Measurements from ENCODE around the gene EIF2B5. TPM values are rescaled to one million over a fixed set of nuclear protein-coding genes. Genes with fewer than 3 reads are reported as not detected.

EIF2B5 gene
- total and polyA plus RNA-seq, 9 of the 15 experiments (the other 6 are each of a cell fraction or from before 2014, with no cell fraction given), result 19.1 to 92.4 (median 74.0) TPM

DNA sequence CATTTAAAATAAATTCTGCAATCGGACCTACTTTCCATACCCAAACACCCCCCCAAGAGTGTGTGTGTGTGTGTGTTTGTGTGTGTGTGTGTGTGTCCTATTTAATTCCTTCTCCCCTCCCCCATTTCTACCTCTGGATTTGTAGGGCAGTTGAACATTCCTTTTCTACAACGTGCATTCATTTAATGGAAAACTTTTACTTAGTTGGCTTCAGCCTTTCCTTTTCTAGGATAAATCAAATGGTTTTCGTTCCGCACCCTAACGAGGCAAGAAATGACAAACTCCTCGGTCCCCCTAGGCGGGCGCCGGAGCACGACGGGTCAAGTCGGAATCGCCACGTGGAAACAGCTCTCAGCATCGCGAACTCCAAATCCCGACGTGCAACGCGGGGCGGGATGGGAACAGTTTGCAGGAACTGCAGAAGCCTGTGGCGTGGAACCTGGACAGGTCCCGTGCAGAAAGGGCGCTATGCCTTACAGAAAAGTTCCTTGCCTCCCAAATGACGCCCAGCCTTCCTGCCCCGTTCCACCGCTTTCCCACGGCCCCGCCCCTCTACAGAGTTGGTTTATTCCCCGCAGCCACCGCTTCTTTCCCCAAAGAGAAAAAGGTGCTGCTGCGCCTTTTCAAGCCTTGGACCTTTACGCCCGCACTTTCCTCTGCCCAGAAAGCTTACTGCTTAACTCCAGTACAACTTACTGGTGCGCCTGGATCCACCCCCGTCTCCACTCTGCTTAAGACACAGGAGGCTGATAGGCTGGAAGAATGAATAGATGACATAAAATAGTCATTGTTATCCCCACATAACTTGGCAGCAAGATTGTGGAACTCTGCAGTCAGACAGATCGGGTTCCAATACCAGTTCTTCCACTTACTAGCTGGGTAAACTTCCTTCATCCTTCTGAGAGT lies 1.1 kb upstream of the EIF2B5 start (continued):
- TF ChIP-seq GTF2E2 (tag; IDR thresholded peaks at IDR 0.05) (peak; percentile 71; the same call in 1 of the 2 replicates), MCM2 (IDR thresholded peaks at IDR 0.05; ENCODE audit: low read depth) (no peak), RBFOX2 (IDR thresholded peaks at IDR 0.05; ENCODE audit: low read depth, low read length) (peak; percentile 82), DMBX1 (CRISPR knock-in tag; IDR thresholded peaks at IDR 0.05; ENCODE audit: borderline replicate concordance) (peak; percentile 49; the same call in 1 of the 2 replicates), TEAD1 (CRISPR knock-in tag; IDR thresholded peaks at IDR 0.05) (peak in 1 of 2 experiments; percentile 75; a peak in 1 of 4 replicates), XRCC4 (IDR thresholded peaks at IDR 0.05; ENCODE audit: extremely low read depth, insufficient read depth, insufficient read length) (no peak), POLR2AphosphoS5 (IDR thresholded peaks at IDR 0.05; ENCODE audit: control insufficient read depth, insufficient read depth, low read depth, low read length) (peak; percentile 41; the same call in 1 of the 2 replicates), JUND (IDR thresholded peaks at IDR 0.05; ENCODE audit: borderline replicate concordance, low read depth, low read length) (peak; percentile 42; the same call in 1 of the 2 replicates), JUND (tag; IDR thresholded peaks at IDR 0.05; ENCODE audit: borderline replicate concordance, low read depth, low read length) (no peak; the same call in 1 of the 3 replicates), NR2C2 (CRISPR knock-in tag; IDR thresholded peaks at IDR 0.05) (no peak), NR2C2 (tag; IDR thresholded peaks at IDR 0.05) (peak; percentile 62), ZNF766 (CRISPR knock-in tag; conservative IDR thresholded peaks at IDR 0.05) (0 out of 2 replicates have a peak, but pooled peaks have one; percentile 58), TBP (optimal IDR thresholded peaks at IDR 0.05; ENCODE audit: low read depth, low read length) (peak; percentile 72), CREM (IDR thresholded peaks at IDR 0.05; ENCODE audit: low read depth) (peak; percentile 81), NUFIP1 (IDR thresholded peaks at IDR 0.05; ENCODE audit: partially characterized antibody) (peak; percentile 69), POLR2G (IDR thresholded peaks at IDR 0.05; ENCODE audit: low read depth, low read length) (peak; percentile 83), BACH1 (tag; IDR thresholded peaks at IDR 0.05) (no peak)
- TF ChIP-seq, protein P1, sequence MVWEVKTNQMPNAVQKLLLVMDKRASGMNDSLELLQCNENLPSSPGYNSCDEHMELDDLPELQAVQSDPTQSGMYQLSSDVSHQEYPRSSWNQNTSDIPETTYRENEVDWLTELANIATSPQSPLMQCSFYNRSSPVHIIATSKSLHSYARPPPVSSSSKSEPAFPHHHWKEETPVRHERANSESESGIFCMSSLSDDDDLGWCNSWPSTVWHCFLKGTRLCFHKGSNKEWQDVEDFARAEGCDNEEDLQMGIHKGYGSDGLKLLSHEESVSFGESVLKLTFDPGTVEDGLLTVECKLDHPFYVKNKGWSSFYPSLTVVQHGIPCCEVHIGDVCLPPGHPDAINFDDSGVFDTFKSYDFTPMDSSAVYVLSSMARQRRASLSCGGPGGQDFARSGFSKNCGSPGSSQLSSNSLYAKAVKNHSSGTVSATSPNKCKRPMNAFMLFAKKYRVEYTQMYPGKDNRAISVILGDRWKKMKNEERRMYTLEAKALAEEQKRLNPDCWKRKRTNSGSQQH (CRISPR knock-in tag; IDR thresholded peaks at IDR 0.05), result no peak
- TF ChIP-seq, protein P2, sequence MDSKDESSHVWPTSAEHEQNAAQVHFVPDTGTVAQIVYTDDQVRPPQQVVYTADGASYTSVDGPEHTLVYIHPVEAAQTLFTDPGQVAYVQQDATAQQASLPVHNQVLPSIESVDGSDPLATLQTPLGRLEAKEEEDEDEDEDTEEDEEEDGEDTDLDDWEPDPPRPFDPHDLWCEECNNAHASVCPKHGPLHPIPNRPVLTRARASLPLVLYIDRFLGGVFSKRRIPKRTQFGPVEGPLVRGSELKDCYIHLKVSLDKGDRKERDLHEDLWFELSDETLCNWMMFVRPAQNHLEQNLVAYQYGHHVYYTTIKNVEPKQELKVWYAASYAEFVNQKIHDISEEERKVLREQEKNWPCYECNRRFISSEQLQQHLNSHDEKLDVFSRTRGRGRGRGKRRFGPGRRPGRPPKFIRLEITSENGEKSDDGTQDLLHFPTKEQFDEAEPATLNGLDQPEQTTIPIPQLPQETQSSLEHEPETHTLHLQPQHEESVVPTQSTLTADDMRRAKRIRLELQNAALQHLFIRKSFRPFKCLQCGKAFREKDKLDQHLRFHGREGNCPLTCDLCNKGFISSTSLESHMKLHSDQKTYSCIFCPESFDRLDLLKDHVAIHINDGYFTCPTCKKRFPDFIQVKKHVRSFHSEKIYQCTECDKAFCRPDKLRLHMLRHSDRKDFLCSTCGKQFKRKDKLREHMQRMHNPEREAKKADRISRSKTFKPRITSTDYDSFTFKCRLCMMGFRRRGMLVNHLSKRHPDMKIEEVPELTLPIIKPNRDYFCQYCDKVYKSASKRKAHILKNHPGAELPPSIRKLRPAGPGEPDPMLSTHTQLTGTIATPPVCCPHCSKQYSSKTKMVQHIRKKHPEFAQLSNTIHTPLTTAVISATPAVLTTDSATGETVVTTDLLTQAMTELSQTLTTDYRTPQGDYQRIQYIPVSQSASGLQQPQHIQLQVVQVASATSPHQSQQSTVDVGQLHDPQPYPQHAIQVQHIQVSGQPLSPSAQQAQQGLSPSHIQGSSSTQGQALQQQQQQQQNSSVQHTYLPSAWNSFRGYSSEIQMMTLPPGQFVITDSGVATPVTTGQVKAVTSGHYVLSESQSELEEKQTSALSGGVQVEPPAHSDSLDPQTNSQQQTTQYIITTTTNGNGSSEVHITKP (IDR thresholded peaks at IDR 0.05; ENCODE audit: partially characterized antibody), result peak; percentile 92
- TF ChIP-seq, protein P3, sequence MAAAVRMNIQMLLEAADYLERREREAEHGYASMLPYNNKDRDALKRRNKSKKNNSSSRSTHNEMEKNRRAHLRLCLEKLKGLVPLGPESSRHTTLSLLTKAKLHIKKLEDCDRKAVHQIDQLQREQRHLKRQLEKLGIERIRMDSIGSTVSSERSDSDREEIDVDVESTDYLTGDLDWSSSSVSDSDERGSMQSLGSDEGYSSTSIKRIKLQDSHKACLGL (CRISPR knock-in tag; IDR thresholded peaks at IDR 0.05; ENCODE audit: borderline replicate concordance, poor library complexity, severe bottlenecking), result peak; percentile 45
- TF ChIP-seq, protein P4, sequence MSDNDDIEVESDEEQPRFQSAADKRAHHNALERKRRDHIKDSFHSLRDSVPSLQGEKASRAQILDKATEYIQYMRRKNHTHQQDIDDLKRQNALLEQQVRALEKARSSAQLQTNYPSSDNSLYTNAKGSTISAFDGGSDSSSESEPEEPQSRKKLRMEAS (CRISPR knock-in tag; IDR thresholded peaks at IDR 0.05), result peak; percentile 97
